GM20431 (cell line): ENCODE data around the gene MTMR11.

Source experiments
- in situ Hi-C: fragments of 300-500 bp; cut with MseI, MboI; formaldehyde crosslinking; loops from one replicate; pipeline ENCODE4 v1.15.0; 2020; ENCODE audit warnings: low sequenced_read_pairs; ENCODE audit not compliant: unreplicated experiment

Gene MTMR11

GRCh38 chr1:149940427-149940826, 3.7 kb upstream of the MTMR11 start:
- in situ Hi-C loops: loop anchor here (25.0 kb wide), 1 partner anchor 247 kb away; no protein-coding TSS in a partner anchor

- in situ Hi-C loops: loop anchor here (25.0 kb wide), 1 partner anchor 249 kb away; no protein-coding TSS in a partner anchor
Observed at GRCh38 chr1:149938668-149939003, 2.0 kb upstream of the MTMR11 start.

GRCh38 chr1:149937759-149938158, 1.1 kb upstream of the MTMR11 start:
- in situ Hi-C loops: loop anchor here (25.0 kb wide), 1 partner anchor 250 kb away; no protein-coding TSS in a partner anchor

GRCh38 chr1:149936992-149937705, 470 bp upstream of the MTMR11 start:
- in situ Hi-C loops: loop anchor here (25.0 kb wide), 1 partner anchor 250 kb away; no protein-coding TSS in a partner anchor

- in situ Hi-C loops: loop anchor here (25.0 kb wide), 1 partner anchor 253 kb away; no protein-coding TSS in a partner anchor
Observed at GRCh38 chr1:149934356-149934755, 2.3 kb downstream of the MTMR11 start.

- in situ Hi-C loops: loop anchor here (25.0 kb wide), 1 partner anchor 254 kb away; no protein-coding TSS in a partner anchor
Observed at GRCh38 chr1:149933208-149933607, 3.5 kb downstream of the MTMR11 start.

GRCh38 chr1:149932474-149932873, 4.2 kb downstream of the MTMR11 start:
- in situ Hi-C loops: loop anchor here (25.0 kb wide), 1 partner anchor 255 kb away; no protein-coding TSS in a partner anchor

GRCh38 chr1:149931212-149931790, 5.4 kb downstream of the MTMR11 start:
- in situ Hi-C loops: loop anchor here (25.0 kb wide), 1 partner anchor 256 kb away; no protein-coding TSS in a partner anchor

GRCh38 chr1:149929856-149930255, 6.8 kb downstream of the MTMR11 start:
- in situ Hi-C loops: loop anchor here (25.0 kb wide), 1 partner anchor 257 kb away; no protein-coding TSS in a partner anchor

- in situ Hi-C loops: loop anchor here (25.0 kb wide), 1 partner anchor 259 kb away; no protein-coding TSS in a partner anchor
Observed at GRCh38 chr1:149928401-149928724, 8.3 kb downstream of the MTMR11 start.

GRCh38 chr1:149927563-149928400, 8.9 kb downstream of the MTMR11 start, which contains the start of gene SF3B4:
SF3B4 (minus strand) TSS chr1:149927803; CDS start chr1:149927759, 44 bp downstream.
- in situ Hi-C loops: loop anchor here (25.0 kb wide), 1 partner anchor 260 kb away; no protein-coding TSS in a partner anchor

GRCh38 chr1:149927056-149927562, 9.6 kb downstream of the MTMR11 start:
- in situ Hi-C loops: loop anchor here (25.0 kb wide), 1 partner anchor 260 kb away; no protein-coding TSS in a partner anchor

GRCh38 chr1:149926296-149926695, 10.4 kb downstream of the MTMR11 start:
- in situ Hi-C loops: loop anchor here (25.0 kb wide), 1 partner anchor 261 kb away; no protein-coding TSS in a partner anchor

GRCh38 chr1:149925751-149926150, 10.9 kb downstream of the MTMR11 start:
- in situ Hi-C loops: loop anchor here (25.0 kb wide), 1 partner anchor 262 kb away; no protein-coding TSS in a partner anchor

- in situ Hi-C loops: loop anchor here (25.0 kb wide), 1 partner anchor 262 kb away; no protein-coding TSS in a partner anchor
Observed at GRCh38 chr1:149925345-149925744, 11.3 kb downstream of the MTMR11 start.

GRCh38 chr1:149923626-149924025, 13.1 kb downstream of the MTMR11 start:
- in situ Hi-C loops: no loop called here

- in situ Hi-C loops: no loop called here
Observed at GRCh38 chr1:149917571-149918144, 19.0 kb downstream of the MTMR11 start, which contains the start of gene SV2A. SV2A (minus strand) TSS chr1:149917844; CDS start chr1:149913840, 4,004 bp downstream.

GRCh38 chr1:149916898-149917252, 19.8 kb downstream of the MTMR11 start:
- in situ Hi-C loops: no loop called here

- in situ Hi-C loops: no loop called here
Observed at GRCh38 chr1:149916193-149916897, 20.3 kb downstream of the MTMR11 start.
